ENCODE data around the gene BRSK2. TPM values are rescaled to one million over a fixed set of nuclear protein-coding genes. Genes with fewer than 3 reads are reported as not detected.

The BRSK2 gene
- total and polyA plus RNA-seq, 2 experiments from 2014 or later = 4.7 to 13.6 TPM

GRCh38 chr11:1439341-1439740 is 49.6 kb downstream of the BRSK2 start:
- H3K36me3 ChIP-seq (replicated peaks; ENCODE audit: insufficient read depth, low read depth) = no peaks in the 10 kb centered on the region
- TF ChIP-seq EZH2 (IDR thresholded peaks at IDR 0.05; ENCODE audit: borderline replicate concordance) = no peak
- no peak for TF ChIP-seq CTCF (IDR thresholded peaks at IDR 0.05; ENCODE audit: poor library complexity)
- no peak for TF ChIP-seq EZH2phosphoT487 (IDR thresholded peaks at IDR 0.05; ENCODE audit: low read depth, severe bottlenecking, unreplicated experiment)
- H3K79me2 ChIP-seq = no peaks in the 10 kb centered on the region
- DNase-seq (ENCODE audit: low spot score) = no peak
- no peaks in the 10 kb centered on the region for H3K9me2 ChIP-seq (replicated peaks; ENCODE audit: insufficient read depth)
- H3K27me3 ChIP-seq = no peaks in the 10 kb centered on the region
- 90% methylated on average over 2 of the region's 11 CpGs for WGBS (ENCODE audit: low lambda C conversion rate, missing lambda C conversion rate)
- H3K4me1 ChIP-seq (ENCODE audit: insufficient read depth) = peaks cover 29% of the 10 kb centered on the region
- H2AFZ ChIP-seq = no peak overlapping the region
- no peaks in the 10 kb centered on the region for H4K20me1 ChIP-seq (ENCODE audit: insufficient read depth, poor library complexity, severe bottlenecking)
- H3K4me3 ChIP-seq = no peak overlapping the region
- H3K4me2 ChIP-seq = no peak overlapping the region
- H3K9me3 ChIP-seq (ENCODE audit: low read depth) = no peaks in the 10 kb centered on the region
- no peak overlapping the region for H3K27ac ChIP-seq

GRCh38 chr11:1440066-1440465 is 50.3 kb downstream of the BRSK2 start:
- Histone ChIP-seq H3K9me2 (replicated peaks; ENCODE audit: insufficient read depth) (no peaks in the 10 kb centered on the region), H3K4me1 (ENCODE audit: insufficient read depth) (peaks cover 29% of the 10 kb centered on the region), H3K27ac (no peak overlapping the region), H3K9me3 (ENCODE audit: low read depth) (no peaks in the 10 kb centered on the region), H3K36me3 (replicated peaks; ENCODE audit: insufficient read depth, low read depth) (no peaks in the 10 kb centered on the region), H4K20me1 (ENCODE audit: insufficient read depth, poor library complexity, severe bottlenecking) (no peaks in the 10 kb centered on the region), H2AFZ (no peak overlapping the region), H3K79me2 (no peaks in the 10 kb centered on the region), H3K4me3 (no peak overlapping the region), H3K27me3 (no peaks in the 10 kb centered on the region), H3K4me2 (no peak overlapping the region)
- no peak for DNase-seq (ENCODE audit: low spot score)
- TF ChIP-seq CTCF (IDR thresholded peaks at IDR 0.05; ENCODE audit: poor library complexity) (no peak), EZH2 (IDR thresholded peaks at IDR 0.05; ENCODE audit: borderline replicate concordance) (no peak), EZH2phosphoT487 (IDR thresholded peaks at IDR 0.05; ENCODE audit: low read depth, severe bottlenecking, unreplicated experiment) (no peak)
- 94% methylated on average over 11 of the region's 11 CpGs for WGBS (ENCODE audit: low lambda C conversion rate, missing lambda C conversion rate)

GRCh38 chr11:1440496-1440895 is 50.8 kb downstream of the BRSK2 start:
- Histone ChIP-seq H3K4me3 (no peak overlapping the region), H2AFZ (no peak overlapping the region), H3K9me2 (replicated peaks; ENCODE audit: insufficient read depth) (no peaks in the 10 kb centered on the region), H3K27me3 (no peaks in the 10 kb centered on the region), H3K9me3 (ENCODE audit: low read depth) (no peaks in the 10 kb centered on the region), H3K36me3 (replicated peaks; ENCODE audit: insufficient read depth, low read depth) (no peaks in the 10 kb centered on the region), H3K4me2 (no peak overlapping the region), H3K79me2 (no peaks in the 10 kb centered on the region), H3K27ac (no peak overlapping the region), H3K4me1 (ENCODE audit: insufficient read depth) (peaks cover 29% of the 10 kb centered on the region), H4K20me1 (ENCODE audit: insufficient read depth, poor library complexity, severe bottlenecking) (no peaks in the 10 kb centered on the region)
- TF ChIP-seq EZH2phosphoT487 (IDR thresholded peaks at IDR 0.05; ENCODE audit: low read depth, severe bottlenecking, unreplicated experiment) (no peak), CTCF (IDR thresholded peaks at IDR 0.05; ENCODE audit: poor library complexity) (no peak), EZH2 (IDR thresholded peaks at IDR 0.05; ENCODE audit: borderline replicate concordance) (no peak)
- DNase-seq (ENCODE audit: low spot score) = no peak
- 97% methylated on average over 11 of the region's 12 CpGs for WGBS (ENCODE audit: low lambda C conversion rate, missing lambda C conversion rate)

- Histone ChIP-seq H2AFZ (no peak overlapping the region), H3K4me1 (ENCODE audit: insufficient read depth) (peaks cover 19% of the 10 kb centered on the region), H3K9me2 (replicated peaks; ENCODE audit: insufficient read depth) (no peaks in the 10 kb centered on the region), H3K79me2 (no peaks in the 10 kb centered on the region), H3K4me2 (no peak overlapping the region), H3K9me3 (ENCODE audit: low read depth) (no peaks in the 10 kb centered on the region), H4K20me1 (ENCODE audit: insufficient read depth, poor library complexity, severe bottlenecking) (no peaks in the 10 kb centered on the region), H3K27me3 (no peaks in the 10 kb centered on the region), H3K4me3 (no peak overlapping the region), H3K36me3 (replicated peaks; ENCODE audit: insufficient read depth, low read depth) (no peaks in the 10 kb centered on the region), H3K27ac (no peak overlapping the region)
- TF ChIP-seq CTCF (IDR thresholded peaks at IDR 0.05; ENCODE audit: poor library complexity) = no peak
- TF ChIP-seq EZH2 (IDR thresholded peaks at IDR 0.05; ENCODE audit: borderline replicate concordance) = no peak
- no peak for TF ChIP-seq EZH2phosphoT487 (IDR thresholded peaks at IDR 0.05; ENCODE audit: low read depth, severe bottlenecking, unreplicated experiment)
- WGBS (ENCODE audit: low lambda C conversion rate, missing lambda C conversion rate) = 71% methylated on average over 9 of the region's 9 CpGs
- no peak for DNase-seq (ENCODE audit: low spot score)
Observed at GRCh38 chr11:1442163-1442562, 52.4 kb downstream of the BRSK2 start.
